Measurements from ENCODE around the gene NCKAP5.

DNA sequence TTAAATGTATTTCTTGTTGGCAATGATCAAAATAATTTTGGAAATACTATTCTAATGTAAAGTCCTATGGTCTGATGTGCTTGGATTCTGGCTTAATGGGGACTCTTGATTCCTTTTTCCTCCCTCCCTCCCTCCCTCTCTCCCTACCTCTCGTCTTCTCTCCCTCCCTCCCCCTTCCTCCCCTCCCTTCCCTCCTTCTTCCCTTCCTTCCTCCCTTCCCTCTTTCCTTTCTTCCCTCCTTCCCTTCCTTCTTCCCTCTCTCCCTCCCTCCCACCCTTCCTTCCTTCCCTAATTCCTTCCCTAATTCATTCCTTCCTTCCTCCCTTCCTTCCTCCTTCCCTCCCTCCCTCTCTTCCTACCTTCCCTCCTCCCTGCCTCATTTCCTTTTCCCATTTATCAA lies 19.9 kb upstream of the NCKAP5 start:
- TF ChIP-seq, protein P1, sequence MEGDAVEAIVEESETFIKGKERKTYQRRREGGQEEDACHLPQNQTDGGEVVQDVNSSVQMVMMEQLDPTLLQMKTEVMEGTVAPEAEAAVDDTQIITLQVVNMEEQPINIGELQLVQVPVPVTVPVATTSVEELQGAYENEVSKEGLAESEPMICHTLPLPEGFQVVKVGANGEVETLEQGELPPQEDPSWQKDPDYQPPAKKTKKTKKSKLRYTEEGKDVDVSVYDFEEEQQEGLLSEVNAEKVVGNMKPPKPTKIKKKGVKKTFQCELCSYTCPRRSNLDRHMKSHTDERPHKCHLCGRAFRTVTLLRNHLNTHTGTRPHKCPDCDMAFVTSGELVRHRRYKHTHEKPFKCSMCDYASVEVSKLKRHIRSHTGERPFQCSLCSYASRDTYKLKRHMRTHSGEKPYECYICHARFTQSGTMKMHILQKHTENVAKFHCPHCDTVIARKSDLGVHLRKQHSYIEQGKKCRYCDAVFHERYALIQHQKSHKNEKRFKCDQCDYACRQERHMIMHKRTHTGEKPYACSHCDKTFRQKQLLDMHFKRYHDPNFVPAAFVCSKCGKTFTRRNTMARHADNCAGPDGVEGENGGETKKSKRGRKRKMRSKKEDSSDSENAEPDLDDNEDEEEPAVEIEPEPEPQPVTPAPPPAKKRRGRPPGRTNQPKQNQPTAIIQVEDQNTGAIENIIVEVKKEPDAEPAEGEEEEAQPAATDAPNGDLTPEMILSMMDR (IDR thresholded peaks at IDR 0.05; ENCODE audit: borderline replicate concordance, extremely low read depth, low read length, poor library complexity, severe bottlenecking) = no peak
- TF ChIP-seq EZH2 (IDR thresholded peaks at IDR 0.05; ENCODE audit: borderline replicate concordance, low read depth, low read length, severe bottlenecking) = no peak

Data from DND-41 (cell line).